Fibroblast of mammary gland (primary cell): Measurements from ENCODE around the gene NCEH1.
"Not testable (repeated sequence)": the region's sequence is repeated elsewhere in the genome, so short reads cannot be mapped to it uniquely, and the experiment has no call there.

ENCODE experiments used
- DNase-seq: peaks from one replicate; pipeline ENCODE4 v3.0.0-alpha.2; 2010; ENCODE audit warnings: low read depth
- H3K4me3 ChIP-seq: 2 replicates; pipeline ENCODE4 v1.5.1; 2011; ENCODE audit warnings: low read depth, mild to moderate bottlenecking, low read length, moderate library complexity; ENCODE audit not compliant: control insufficient read depth
- CTCF ChIP-seq: conservative IDR thresholded peaks from 2 replicates; pipeline ENCODE4 v1.5.1; 2011; ENCODE audit warnings: low read depth, low read length, inconsistent platforms; ENCODE audit not compliant: control insufficient read depth, insufficient read depth

NCEH1 gene

GRCh38 chr3:172666873-172667694, 43.8 kb downstream of the NCEH1 start:
- peak; percentile 79 for DNase-seq
- TF ChIP-seq CTCF: peak; percentile 82
- H3K4me3 ChIP-seq: no peak overlapping the region

GRCh38 chr3:172666181-172666872, 44.5 kb downstream of the NCEH1 start:
- DNase-seq: no peak
- H3K4me3 ChIP-seq: no peak overlapping the region
- peak; percentile 5 for TF ChIP-seq CTCF

- H3K4me3 ChIP-seq, DNase-seq: not testable (repeated sequence)
Measured at GRCh38 chr3:172665510-172665909, 45.4 kb downstream of the NCEH1 start.

GRCh38 chr3:172660421-172660820, 50.4 kb downstream of the NCEH1 start:
- DNase-seq, H3K4me3 ChIP-seq: not testable (repeated sequence)

GRCh38 chr3:172659246-172660002, 51.4 kb downstream of the NCEH1 start:
- H3K4me3 ChIP-seq: no peak overlapping the region
- TF ChIP-seq CTCF: no peak
- DNase-seq: peak; percentile 48

- TF ChIP-seq CTCF: no peak
- no peak overlapping the region for H3K4me3 ChIP-seq
- peak; percentile 99 for DNase-seq
Measured at GRCh38 chr3:172658344-172659245, 52.3 kb downstream of the NCEH1 start.

- TF ChIP-seq CTCF: no peak
- DNase-seq: no peak
- no peak overlapping the region for H3K4me3 ChIP-seq
Measured at GRCh38 chr3:172656602-172657001, 54.3 kb downstream of the NCEH1 start.
